GM13977 (cell line): Measurements from ENCODE around the gene HRH4.

Experiments
- DNase-seq: peaks from one replicate; pipeline ENCODE4 v3.0.0; 2012; ENCODE audit warnings: low spot score
- in situ Hi-C: fragments of 300-500 bp; cut with MboI; formaldehyde crosslinking; loops from one replicate; pipeline ENCODE4 v1.12.0; 2022; ENCODE audit warnings: low sequenced_read_pairs, low pct_unique_long_range_greater_than_20kb, mixed read lengths, inconsistent platforms; ENCODE audit not compliant: unreplicated experiment
- TF ChIP-seq, protein P1 (sequence below): IDR thresholded peaks from 2 replicates; pipeline ENCODE4 v1.5.1; 2012; ENCODE audit warnings: mild to moderate bottlenecking, control low read depth; ENCODE audit not compliant: insufficient read depth; ENCODE audit errors: extremely low read depth, missing control alignments

Gene HRH4

DNA sequence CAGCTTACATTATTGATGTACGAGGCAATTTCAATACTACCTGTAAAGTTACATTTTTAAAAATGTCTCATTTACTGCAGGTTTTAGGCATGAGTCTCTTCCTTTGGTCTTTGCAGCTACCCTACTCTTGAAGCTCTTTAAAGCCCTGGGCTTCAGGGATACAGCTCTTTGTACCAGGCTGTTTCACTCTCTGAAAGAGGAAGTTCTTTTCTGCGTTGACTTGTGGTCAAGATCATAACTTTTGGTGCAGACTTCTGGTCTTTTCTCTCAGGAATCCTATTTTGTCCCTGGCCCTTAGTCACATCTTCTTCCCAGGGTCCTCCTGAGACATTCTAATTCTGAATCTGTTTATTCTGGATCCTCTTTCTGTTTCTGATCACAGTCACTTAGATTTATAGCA is 16.6 kb upstream of the HRH4 start:
- in situ Hi-C loops: no loop called here
- TF ChIP-seq, protein P1, sequence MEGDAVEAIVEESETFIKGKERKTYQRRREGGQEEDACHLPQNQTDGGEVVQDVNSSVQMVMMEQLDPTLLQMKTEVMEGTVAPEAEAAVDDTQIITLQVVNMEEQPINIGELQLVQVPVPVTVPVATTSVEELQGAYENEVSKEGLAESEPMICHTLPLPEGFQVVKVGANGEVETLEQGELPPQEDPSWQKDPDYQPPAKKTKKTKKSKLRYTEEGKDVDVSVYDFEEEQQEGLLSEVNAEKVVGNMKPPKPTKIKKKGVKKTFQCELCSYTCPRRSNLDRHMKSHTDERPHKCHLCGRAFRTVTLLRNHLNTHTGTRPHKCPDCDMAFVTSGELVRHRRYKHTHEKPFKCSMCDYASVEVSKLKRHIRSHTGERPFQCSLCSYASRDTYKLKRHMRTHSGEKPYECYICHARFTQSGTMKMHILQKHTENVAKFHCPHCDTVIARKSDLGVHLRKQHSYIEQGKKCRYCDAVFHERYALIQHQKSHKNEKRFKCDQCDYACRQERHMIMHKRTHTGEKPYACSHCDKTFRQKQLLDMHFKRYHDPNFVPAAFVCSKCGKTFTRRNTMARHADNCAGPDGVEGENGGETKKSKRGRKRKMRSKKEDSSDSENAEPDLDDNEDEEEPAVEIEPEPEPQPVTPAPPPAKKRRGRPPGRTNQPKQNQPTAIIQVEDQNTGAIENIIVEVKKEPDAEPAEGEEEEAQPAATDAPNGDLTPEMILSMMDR: no peak
- no peak for DNase-seq

DNA sequence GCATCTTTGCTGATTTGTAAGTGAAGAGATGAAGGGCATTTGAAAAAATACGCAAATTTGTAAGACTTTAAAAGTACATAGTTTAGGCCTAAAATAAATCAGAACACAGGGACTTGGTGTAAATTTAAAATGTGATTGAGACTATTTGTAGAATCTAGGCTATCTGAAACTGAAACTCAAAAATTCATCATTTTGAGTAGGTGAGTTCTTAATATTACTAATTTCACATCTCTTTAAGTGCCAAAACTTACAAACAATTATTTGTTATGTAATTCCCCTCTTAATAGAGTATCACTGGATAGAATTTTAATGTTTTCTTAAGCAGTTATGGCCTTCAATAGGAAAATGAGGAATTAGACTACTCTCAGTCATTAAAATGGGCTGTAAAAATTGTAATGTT is 14.0 kb upstream of the HRH4 start:
- TF ChIP-seq, protein P1: no peak
- in situ Hi-C loops: no loop called here
- DNase-seq: no peak

DNA sequence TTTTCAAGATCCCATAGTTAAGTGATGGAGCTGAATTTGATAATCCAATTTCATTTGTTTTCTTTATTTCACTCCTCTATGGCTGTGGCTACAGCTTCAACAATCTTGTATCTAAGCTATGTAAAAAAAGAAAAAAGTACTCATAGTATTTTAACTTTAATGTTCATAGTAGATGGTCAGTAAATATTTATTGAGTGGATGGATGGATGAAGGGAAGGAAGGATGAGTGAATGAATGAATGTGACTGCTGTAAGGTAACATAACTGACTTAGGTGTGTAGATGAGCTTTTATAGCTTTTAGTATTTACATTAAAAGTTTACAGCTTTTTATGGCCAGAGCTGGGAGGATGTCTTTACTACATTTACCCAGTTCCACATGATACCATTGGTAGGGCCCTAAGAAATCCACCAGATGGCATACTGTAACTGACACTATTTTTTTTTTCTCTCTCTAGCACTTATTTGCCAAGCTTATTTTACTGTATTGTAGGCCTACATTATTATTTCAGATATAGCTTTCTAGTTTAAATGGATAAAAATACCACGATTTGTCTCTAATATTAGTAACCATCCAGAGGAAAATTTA is 13.4 kb upstream of the HRH4 start:
- no peak for DNase-seq
- in situ Hi-C loops: no loop called here
- TF ChIP-seq, protein P1: no peak

DNA sequence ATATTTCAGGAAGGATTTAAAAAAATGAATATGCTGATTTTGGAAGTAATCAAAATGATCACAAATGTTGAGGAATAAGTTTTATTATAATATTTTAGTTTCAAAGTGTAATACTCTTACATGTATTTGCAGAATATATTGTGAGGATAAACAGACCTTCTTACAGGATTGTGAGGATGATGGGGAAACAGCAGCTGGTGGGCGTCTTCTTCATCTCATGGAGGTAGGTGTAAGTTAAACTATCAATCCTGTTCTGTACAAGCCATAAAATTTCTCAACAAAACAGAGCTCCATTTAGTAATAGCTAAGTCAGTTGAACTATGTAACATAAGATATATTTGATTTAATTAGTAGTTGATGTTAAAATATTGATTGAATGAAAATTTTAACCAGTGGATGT is 12.5 kb upstream of the HRH4 start:
- TF ChIP-seq, protein P1: no peak
- in situ Hi-C loops: no loop called here
- DNase-seq: no peak

DNA sequence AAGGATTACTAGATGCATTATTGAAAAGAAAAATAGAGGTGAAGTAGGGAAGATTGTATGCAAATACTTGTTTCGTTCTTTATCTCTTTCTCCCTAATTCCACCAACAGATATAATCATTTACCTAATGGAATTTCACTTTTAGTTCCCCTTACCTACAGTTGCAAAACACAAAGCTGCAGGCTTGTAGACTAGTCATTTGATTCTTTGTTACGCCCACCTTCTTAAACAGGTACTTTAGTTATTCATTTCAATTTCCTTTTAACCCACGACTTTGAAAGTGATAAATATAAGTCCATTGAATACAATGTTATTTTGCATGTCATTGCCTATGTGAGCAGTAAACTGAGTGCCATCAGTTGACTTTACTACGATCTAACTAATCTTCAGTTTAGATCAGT is 3.9 kb upstream of the HRH4 start:
- in situ Hi-C loops: no loop called here
- DNase-seq: no peak
- TF ChIP-seq, protein P1: no peak

DNA sequence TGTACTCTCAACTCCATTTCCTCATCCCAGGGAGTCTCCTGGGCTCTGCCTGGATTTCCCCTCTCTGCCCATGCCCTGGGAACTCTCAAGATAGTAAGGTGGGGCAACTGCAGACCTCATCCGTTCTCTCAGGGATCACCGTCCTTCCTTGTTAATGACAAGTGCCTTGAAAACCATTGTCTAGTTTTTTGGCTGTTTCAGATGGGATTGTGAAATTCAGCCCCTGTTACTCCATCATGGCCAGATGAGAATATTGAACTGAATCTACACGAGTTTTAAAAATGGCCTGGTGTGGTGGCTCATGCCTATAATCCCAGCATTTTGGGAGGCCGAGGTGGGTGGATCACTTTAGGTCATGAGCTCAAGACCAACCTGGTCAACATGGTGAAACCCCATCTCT is 665 bp upstream of the HRH4 start:
- in situ Hi-C loops: no loop called here
- TF ChIP-seq, protein P1: no peak
- DNase-seq: no peak

DNA sequence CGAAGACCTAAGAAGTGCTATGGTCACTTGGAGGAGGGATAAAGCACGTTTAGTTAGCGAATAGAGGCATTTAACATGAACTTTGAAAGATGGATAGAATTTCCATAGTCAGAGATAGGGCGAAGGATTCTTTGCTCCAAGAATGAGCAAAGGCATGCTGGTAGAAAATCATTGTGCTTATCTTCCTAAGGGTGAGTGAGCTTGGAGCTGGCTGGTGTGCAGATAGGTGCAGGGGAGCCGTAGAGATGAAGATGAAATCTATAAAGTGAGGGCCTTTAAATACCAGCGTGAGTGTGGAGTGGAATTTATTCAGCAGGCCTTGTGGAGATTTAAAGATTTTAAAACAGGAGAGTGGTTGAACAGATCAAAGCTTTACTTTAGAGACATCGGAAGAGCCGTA is 1.6 kb downstream of the HRH4 start:
- DNase-seq: no peak
- TF ChIP-seq, protein P1: no peak
- in situ Hi-C loops: no loop called here
